DMS53 (cell line): Measurements from ENCODE around the gene GGTA1.
A peak's percentile ranks its signal among the peaks of the same experiment; 100 is the strongest.
"Not testable (repeated sequence)": the region's sequence is repeated elsewhere in the genome, so short reads cannot be mapped to it uniquely, and the experiment has no call there.

ENCODE experiments used
- DNase-seq: peaks from one replicate; lab custom pipeline; 2025; lab: John Stamatoyannopoulos, UW

Gene GGTA1

DNA sequence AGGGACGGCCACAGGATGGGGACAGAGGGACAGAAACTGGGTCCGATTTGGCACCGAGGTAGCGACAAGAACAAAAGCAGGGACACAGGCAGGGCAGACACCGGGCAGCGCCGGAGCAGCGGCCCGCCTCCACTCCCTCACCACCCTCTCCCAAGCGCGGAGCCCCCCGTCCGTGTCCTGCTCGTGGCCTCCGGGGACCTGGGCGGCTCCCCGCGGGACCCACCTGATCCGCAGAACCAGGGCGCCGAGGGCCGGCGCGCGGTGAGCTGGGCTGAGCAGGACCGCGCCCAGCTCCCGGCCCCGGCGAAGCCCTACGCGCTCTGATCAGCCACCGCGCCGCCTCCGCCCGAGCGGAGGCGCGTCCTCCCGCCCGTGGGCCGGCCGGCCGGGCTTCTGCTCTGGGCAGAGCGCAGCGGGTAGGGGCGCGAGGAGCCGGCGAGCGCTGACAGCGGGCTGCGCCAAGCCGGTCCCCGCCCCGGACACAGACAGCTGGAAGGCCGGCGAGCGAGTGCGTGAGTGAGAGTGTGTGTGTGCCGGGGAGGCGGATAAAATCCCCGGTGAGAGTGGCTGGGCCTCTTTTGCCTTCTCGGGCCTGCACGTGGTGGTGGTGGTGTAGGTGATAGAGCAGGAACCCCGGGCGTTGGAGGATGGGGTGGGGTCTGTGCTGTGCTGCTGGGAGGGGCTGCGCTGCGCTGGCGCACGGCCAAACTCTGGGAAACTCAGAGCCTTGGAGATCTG is at the start of gene GGTA1:
TSS of gene GGTA1 (minus strand) at position 418 of the 738 bp plus-strand sequence. CDS start 31,922 bp downstream, outside the sequence.
- peak; percentile 84 for DNase-seq

DNA sequence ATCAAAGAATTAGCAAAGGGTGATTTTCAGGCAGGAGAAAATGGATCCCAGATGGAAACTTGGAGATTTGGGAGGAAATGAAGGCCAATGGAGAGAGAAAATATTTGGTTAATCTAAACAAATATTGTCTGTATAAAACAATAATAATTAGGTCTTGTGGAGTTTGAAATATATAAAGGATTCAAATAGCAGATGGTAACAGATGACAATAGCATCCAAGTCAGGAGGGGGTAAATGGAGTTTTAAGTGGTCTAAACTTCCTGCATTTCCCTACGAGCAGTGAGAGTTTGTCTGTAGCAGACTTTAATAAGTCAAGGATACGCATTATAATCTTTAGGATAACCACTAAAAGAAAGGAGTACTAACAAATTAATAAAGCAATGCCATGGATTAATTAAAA is 49.0 kb upstream of the GGTA1 start:
- no peak for DNase-seq

DNA sequence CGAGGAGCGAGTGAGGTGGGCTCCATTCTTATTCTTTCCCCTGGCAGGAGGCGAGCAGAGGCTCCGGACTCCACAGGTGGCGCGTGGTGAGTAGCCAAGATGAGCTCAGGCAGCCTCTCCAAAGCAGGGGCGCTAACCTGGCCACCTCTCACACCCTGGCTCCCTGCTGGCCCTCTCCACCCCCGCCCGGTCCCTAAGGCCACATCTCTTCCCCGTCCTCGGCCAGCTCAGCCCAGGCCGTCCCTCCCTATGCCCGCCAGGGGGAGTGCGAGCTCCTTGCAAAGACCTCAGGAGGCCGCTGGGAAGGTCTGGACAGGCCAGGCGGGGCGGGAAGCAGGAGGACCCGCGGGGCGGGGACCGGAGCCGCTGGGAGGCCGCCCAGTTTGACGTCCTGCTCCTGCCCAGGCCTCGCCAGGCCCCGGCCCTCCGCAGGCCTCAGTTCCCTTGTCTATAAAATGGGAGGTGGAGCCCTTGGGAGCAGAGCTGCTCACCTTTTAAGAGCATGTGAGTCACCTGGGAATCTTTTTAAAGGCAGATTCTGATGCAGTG is 46.3 kb upstream of the GGTA1 start:
- DNase-seq, result peak; percentile 98

DNA sequence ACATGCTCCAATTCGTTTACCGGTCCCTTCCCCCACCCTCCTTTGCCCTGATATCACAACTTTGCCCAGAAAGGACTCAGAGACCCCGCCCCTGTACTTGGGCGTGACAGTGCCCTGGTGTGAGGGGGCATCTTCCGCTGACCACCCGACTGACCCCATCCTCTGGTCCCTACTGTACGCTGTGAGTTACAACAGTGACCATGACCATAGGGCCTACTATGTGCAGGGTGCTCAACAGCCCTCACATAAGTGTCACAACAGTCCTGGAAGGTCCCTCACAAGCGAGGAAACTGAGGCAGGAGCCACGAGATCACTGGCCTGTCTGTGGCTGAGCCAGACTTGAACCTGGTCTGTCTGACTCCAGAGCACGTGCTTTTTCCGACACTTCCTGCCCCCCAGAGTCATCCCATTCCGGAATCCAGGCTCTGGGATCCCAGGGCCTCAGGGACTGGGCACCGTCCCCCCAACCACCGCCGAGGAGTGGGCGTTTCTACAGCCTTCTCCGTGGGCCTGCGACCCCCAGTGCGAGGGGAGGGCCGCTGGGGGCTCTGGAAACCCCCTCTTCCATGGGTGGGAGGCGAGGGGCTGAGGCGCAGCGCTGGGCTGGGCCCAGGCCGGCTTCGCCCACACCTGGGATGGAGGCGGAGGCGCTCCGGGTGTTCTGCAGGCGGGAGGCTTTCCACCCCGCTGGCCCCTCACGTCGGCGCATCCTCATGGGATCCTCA is 45.7 kb upstream of the GGTA1 start:
- no peak for DNase-seq

DNA sequence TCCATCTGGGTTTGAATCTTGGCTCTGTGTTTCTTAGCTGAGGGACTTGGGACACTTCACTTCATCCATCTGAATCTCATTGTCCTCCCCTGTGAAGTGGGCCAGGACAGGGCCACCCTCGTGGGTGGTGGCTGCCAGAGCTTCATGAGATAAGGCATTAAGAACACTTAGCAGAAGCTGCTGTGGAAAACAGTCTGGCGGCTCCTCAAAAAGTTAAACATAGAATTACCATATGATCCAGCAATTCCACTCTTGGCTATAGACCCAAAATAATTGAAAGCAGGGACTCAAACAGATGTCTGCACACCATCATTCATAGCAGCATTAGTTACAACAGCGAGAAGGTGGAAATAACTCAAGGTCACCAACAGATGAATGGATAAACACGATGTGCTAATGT is 42.4 kb upstream of the GGTA1 start:
- no peak for DNase-seq

- DNase-seq, result no peak
These were observed 41.6 kb upstream of the GGTA1 start for GRCh38 chr9:121541256-121541655.

- peak; percentile 63 for DNase-seq
These were observed 38.6 kb upstream of the GGTA1 start for GRCh38 chr9:121538221-121538620.

- DNase-seq, result no peak
These were observed 37.6 kb upstream of the GGTA1 start for GRCh38 chr9:121537283-121537682.

DNA sequence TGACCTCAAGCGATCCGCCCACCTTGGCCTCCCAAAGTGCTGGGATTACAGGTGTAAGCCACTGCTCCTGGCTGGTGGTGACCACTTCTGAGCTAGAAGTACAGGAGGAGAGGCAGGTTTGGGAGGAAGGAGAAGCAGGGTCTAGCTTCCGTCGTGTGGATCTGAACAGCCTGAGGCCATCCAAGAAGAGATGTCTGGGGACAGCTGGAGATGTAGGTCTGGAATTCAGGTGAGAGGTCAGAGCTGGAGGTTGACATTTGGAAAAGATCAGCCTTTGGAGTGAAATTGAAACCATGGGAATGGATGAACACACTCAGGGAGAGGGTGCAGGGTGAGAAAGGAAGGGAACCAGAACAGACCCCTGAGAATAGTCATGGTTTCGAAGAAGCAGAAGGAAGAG is 33.2 kb upstream of the GGTA1 start:
- DNase-seq, result no peak

DNA sequence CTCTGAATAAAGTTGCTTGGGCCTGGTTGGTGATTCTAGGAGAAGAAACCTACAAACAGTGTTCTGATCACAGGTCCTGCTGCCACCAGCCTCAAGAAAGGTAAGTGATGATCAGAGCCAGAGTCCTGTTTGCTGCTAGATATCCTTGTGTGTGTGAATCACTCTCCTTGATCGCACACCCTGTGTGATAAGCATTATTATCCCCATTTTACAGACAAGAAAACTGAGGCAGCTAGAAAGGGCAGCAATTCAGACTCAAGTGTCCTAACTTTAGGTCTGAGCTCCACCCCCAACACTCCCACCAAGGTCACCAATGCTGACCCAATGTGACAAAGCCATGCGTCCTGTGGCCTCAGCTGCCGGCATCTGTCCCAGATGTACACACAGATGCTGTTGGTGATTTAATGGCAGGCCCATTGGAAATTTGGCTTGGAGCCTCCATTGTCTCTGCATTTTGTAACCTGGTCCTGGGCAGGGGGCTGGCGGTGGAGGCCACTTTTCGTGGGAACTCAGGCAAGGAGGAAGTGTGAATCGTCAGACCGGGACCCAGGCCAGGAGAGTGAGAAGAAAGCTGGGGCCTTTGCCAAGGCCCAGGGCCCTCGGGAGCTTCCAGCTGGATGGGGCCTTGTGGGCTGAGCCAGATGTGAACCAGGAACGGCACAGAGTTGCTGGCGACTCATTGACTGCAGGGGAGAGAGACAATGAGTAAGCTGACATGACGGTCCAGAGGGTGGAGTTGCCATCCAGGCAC is 29.8 kb upstream of the GGTA1 start:
- DNase-seq, result no peak

DNA sequence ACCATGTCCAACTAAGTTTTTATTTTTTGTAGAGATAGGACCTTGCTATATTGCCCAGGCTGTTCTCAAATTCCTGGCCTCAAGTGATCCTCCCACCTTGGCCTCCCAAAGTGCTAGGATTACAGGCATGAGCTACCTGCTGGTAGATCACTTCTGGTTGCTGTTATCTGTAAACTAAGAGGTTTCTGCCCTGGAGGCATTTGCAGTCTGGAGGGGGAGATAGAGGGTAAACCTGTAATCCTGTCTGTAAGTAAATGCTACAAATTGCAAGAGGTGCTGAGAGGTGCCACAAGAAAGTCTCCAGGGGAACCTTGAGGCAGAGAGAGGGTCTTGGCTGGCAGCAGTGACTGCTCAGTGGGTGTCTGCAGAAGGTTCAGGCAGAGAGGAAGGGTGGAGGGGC is 29.0 kb upstream of the GGTA1 start:
- DNase-seq, result no peak

DNA sequence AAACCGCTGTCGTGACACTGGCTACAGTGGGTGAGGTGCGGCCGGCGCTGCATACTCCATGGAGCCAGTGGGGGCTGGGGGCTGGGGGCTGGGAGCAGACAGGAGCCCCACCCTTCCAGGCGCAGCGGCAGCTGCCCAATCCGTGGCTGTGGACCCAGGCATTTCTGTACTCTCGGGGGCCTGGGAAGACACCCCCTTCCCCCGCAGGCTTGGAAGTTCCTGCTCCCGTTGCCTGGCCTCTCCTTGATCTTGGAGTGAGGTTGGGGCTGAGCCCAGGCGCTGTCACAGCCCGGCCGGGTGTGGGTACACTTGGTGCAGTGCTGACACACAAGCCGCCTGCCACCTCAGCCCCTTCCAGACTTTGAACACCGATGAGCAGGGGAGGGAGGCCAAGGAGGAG is 27.7 kb upstream of the GGTA1 start:
- no peak for DNase-seq

DNA sequence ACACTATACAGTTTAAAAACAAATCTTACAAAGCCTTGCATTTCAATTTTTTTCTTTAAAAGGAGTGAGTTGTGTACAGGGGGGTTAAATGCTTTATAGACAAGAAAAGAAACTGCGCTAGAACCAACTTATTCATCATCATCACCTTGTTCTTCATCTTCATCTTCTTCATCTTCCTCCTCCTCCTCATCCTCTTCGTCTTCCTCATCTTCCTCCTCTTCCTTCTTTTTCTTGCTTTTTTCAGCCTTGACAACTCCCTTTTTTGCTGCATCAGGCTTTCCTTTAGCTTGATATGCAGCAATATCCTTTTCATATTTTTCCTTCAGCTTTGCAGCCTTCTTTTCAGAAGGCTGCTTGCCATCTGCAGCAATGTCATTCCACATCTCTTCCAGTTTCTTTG is 20.0 kb upstream of the GGTA1 start:
- not testable (repeated sequence) for DNase-seq

DNA sequence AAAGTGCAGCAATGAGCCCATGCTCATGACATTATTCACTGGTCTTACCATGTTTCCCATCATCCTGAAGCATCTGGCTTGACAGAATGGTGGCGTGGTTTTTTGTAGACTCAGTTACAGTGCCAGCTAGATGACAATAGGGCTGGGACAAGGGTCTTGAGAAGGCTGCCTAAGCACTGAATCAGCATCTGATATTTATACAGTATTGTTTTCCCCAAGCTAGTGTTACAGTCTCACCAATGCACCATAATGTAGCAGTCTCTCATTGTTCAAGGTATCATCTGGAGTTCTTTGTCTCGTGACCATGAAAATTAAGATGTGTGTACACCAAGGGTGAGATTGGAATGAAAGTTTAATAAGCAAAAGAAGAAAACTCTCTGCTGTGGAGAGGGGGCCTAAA is 19.0 kb upstream of the GGTA1 start:
- no peak for DNase-seq

DNA sequence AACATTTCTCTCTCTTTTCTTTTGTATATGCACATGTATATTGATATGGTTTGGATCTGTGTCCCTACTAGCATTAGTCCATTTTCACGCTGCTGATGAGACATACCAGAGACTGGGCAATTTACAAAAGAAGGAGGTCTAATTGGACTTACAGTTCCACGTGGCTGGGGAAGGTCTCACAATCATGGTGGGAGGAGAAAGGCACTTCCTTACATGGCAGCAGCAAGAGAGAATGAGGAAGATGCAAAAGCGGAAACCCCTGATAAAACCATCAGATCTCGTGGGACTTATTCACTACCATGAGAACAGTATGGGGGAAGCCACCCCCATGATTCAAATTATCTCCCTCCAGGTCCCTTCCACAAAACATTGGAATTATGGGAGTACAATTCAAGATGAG is 13.5 kb upstream of the GGTA1 start:
- DNase-seq, result not testable (repeated sequence)

DNA sequence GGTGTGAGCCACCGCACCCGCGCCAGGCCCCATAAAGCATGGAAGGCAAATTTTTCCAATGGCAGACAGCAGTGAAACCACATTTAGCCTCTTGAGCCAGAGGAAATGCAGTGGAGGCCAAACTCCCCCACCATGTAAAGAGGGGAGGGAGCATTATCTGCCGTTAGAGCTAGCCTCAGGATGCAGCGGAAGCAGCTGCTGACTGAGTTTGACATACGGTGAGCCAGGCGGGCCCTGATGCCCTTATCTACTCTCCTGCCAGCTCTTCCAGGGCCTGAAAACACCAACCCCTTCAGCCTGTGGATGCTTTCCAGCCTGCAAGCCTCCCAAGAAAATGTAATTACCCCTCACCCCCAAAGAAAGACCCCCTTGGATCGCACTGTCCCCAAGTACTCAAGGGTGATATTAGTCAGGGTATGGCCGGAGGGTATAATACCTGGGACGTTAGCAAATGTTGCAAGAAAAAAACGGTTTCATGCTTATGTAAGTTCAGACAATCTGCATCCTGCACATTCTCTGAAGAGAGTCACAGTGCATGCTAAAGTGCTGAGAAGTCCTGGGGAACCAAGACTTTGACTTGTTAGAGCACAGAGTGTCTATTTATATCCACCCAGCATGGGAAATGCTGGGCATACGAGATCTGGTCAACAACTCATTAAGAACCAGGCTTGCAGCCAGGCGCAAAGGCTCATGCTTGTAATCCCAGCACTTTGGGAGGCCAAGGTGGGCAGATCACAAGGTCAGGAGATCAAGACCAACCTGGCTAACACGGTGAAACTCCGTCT is 11.3 kb upstream of the GGTA1 start:
- DNase-seq, result no peak

- DNase-seq, result no peak
These were observed 9.5 kb upstream of the GGTA1 start for GRCh38 chr9:121509180-121509579.

- peak; percentile 26 for DNase-seq
These were observed 8.8 kb upstream of the GGTA1 start for GRCh38 chr9:121508415-121508814.

DNA sequence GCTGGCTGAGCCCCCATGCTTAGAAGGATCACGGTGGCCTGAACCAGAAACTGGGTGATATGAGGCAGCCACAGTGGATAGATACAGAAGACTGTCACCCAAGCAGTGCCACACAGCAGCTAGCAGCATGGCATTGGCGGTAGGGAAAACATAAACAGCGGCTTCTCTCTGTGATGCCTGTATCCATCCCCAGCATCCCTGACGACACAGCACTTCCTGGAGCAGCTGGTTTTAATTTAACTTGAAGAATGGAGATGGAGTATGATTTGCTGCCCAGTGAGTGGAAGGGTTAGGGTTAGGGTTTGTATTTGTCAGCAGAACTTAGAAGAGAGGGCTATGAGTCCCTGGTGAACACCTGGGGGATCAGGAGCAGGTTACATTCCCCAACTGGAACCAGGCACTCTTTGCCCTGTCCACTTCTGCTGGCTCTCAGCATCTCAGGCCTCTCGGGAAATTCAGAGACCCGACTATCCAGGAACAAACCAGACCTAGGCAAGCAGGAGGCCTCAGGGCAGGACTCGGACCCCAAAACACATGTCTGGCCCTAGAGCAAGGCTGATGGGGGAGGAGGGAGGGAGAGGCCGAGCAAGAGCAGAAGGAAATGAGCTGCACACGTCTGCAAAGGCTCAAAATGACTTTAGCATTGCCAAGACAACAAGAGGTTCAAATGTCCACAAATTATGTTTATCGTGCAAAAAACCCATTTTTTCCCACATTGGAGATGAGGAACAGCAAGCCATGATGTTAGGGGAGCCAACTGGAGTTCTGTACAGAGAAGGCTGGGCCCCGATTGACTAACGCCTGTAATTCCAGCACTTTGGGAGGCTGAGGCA is 6.5 kb upstream of the GGTA1 start:
- no peak for DNase-seq

- no peak for DNase-seq
These were observed 3.8 kb upstream of the GGTA1 start for GRCh38 chr9:121503444-121503843.

DNA sequence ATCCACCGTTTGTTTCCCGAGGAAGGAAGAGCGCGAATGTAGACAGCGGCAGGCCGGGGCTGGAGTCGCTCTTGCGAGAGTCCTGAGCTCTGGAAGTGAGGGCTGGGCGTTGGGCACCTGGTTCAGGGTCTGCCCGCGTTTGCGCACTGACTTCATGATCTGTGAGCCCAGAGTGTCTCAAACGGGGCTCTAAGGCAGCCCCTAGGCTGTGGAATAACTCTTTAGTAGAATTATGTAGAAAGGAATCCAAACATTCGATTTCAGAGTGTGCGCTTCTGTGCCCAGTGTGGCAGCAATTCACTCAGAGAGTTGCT is 478 bp upstream of the GGTA1 start:
- DNase-seq, result no peak
